SK-N-SH treated with all-trans-retinoic acid at 6 μM for 48 hours (cell line): ENCODE measurements around the gene MAP3K10.

ENCODE experiments used
- ATAC-seq: fragments of 200-7000 bp; cut with Tn5 transposase; 3 replicates; pipeline ENCODE4 v1.9.1; 2020; ENCODE audit warnings: mild to moderate bottlenecking, moderate library complexity
- ARNTL ChIP-seq: fragments of 450-650 bp; formaldehyde crosslinking; IDR thresholded peaks from 2 replicates; pipeline ENCODE4 v1.5.0; 2020; ENCODE audit warnings: low read depth, mild to moderate bottlenecking, moderate library complexity, borderline replicate concordance
- BACH2 ChIP-seq: fragments of 250-450 bp; sonication (Bioruptor Pico); IDR thresholded peaks from 2 replicates; pipeline ENCODE4 v1.9.0; 2021; ENCODE audit warnings: mild to moderate bottlenecking, borderline replicate concordance
- CREB5 ChIP-seq: fragments of 250-450 bp; sonication (Bioruptor Pico); IDR thresholded peaks from 2 replicates; pipeline ENCODE4 v1.5.1; 2020; ENCODE audit warnings: low read depth, mild to moderate bottlenecking, moderate library complexity
- CSDC2 ChIP-seq: fragments of 250-450 bp; sonication (Bioruptor Pico); IDR thresholded peaks from 2 replicates; pipeline ENCODE4 v1.5.0; 2020; ENCODE audit warnings: mild to moderate bottlenecking, moderate library complexity
- CSRNP3 ChIP-seq: fragments of 250-450 bp; sonication (Bioruptor Pico); IDR thresholded peaks from 2 replicates; pipeline ENCODE4 v1.5.1; 2021; ENCODE audit warnings: mild to moderate bottlenecking, moderate library complexity
- ESRRG ChIP-seq: fragments of 250-450 bp; sonication (Bioruptor Pico); IDR thresholded peaks from 2 replicates; pipeline ENCODE4 v1.6.1; 2021; ENCODE audit warnings: mild to moderate bottlenecking
- GLIS3 ChIP-seq: fragments of 250-450 bp; sonication (Bioruptor Pico); IDR thresholded peaks from 2 replicates; pipeline ENCODE4 v1.5.0; 2020; ENCODE audit warnings: mild to moderate bottlenecking, moderate library complexity
- ISL1 ChIP-seq: fragments of 250-450 bp; sonication (Bioruptor Pico); IDR thresholded peaks from 2 replicates; pipeline ENCODE4 v2.1.2; 2022; ENCODE audit warnings: mild to moderate bottlenecking, moderate library complexity
- OSR1 ChIP-seq: fragments of 250-450 bp; sonication (Bioruptor Pico); IDR thresholded peaks from 2 replicates; pipeline ENCODE4 v1.8.0; 2022; ENCODE audit warnings: moderate library complexity, mild to moderate bottlenecking, inconsistent platforms
- PPARA ChIP-seq: fragments of 250-450 bp; sonication (Bioruptor Pico); IDR thresholded peaks from 2 replicates; pipeline ENCODE4 v1.5.0; 2020; ENCODE audit warnings: mild to moderate bottlenecking, borderline replicate concordance
- RARB ChIP-seq: fragments of 250-450 bp; sonication (Bioruptor Pico); IDR thresholded peaks from 2 replicates; pipeline ENCODE4 v1.8.0; 2021; ENCODE audit warnings: mild to moderate bottlenecking, moderate library complexity
- SNAI2 ChIP-seq: fragments of 250-450 bp; sonication (Bioruptor Pico); IDR thresholded peaks from 2 replicates; pipeline ENCODE4 v1.5.0; 2020; ENCODE audit warnings: mild to moderate bottlenecking, moderate library complexity
- TCF4 ChIP-seq: fragments of 250-450 bp; sonication (Bioruptor Pico); IDR thresholded peaks from 2 replicates; pipeline ENCODE4 v1.8.0; 2021; ENCODE audit warnings: mild to moderate bottlenecking, moderate library complexity, borderline replicate concordance
- TOX ChIP-seq: fragments of 250-450 bp; sonication (Bioruptor Pico); IDR thresholded peaks from 2 replicates; pipeline ENCODE4 v1.8.0; 2021; ENCODE audit warnings: mild to moderate bottlenecking, moderate library complexity, borderline replicate concordance
- TSHZ2 ChIP-seq: fragments of 250-450 bp; sonication (Bioruptor Pico); IDR thresholded peaks from 2 replicates; pipeline ENCODE4 v1.5.0; 2020; ENCODE audit warnings: mild to moderate bottlenecking, moderate library complexity
- ZC3H10 ChIP-seq: fragments of 250-450 bp; sonication (Bioruptor Pico); IDR thresholded peaks from 2 replicates; pipeline ENCODE4 v1.5.1; 2021; ENCODE audit warnings: mild to moderate bottlenecking, moderate library complexity
- ZFP3 ChIP-seq: fragments of 250-450 bp; sonication (Bioruptor Pico); IDR thresholded peaks from 2 replicates; pipeline ENCODE4 v1.5.0; 2020; ENCODE audit warnings: mild to moderate bottlenecking, moderate library complexity
- ZFP30 ChIP-seq: fragments of 450-650 bp; formaldehyde crosslinking; IDR thresholded peaks from 2 replicates; pipeline ENCODE4 v1.5.0; 2022; ENCODE audit warnings: mild to moderate bottlenecking, moderate library complexity
- ZNF565 ChIP-seq: fragments of 450-650 bp; formaldehyde crosslinking; conservative IDR thresholded peaks from 2 replicates; pipeline ENCODE4 v1.5.0; 2020; ENCODE audit warnings: low read depth, mild to moderate bottlenecking, moderate library complexity
- ZNF70 ChIP-seq: fragments of 450-650 bp; formaldehyde crosslinking; IDR thresholded peaks from 2 replicates; pipeline ENCODE4 v1.5.0; 2020; ENCODE audit warnings: mild to moderate bottlenecking, moderate library complexity
- ZNF8 ChIP-seq: fragments of 450-650 bp; formaldehyde crosslinking; IDR thresholded peaks from 2 replicates; pipeline ENCODE4 v1.5.0; 2020; ENCODE audit warnings: mild to moderate bottlenecking, moderate library complexity
- TF ChIP-seq, protein P1 (sequence below): fragments of 250-450 bp; sonication (Bioruptor Pico); IDR thresholded peaks from 2 replicates; pipeline ENCODE4 v1.8.0; 2020; ENCODE audit warnings: mild to moderate bottlenecking, moderate library complexity, borderline replicate concordance
- TF ChIP-seq, protein P2 (sequence below): fragments of 250-450 bp; sonication (Bioruptor Pico); IDR thresholded peaks from 2 replicates; pipeline ENCODE4 v1.8.0; 2021; ENCODE audit warnings: low read depth, mild to moderate bottlenecking, moderate library complexity, borderline replicate concordance

The MAP3K10 gene

DNA sequence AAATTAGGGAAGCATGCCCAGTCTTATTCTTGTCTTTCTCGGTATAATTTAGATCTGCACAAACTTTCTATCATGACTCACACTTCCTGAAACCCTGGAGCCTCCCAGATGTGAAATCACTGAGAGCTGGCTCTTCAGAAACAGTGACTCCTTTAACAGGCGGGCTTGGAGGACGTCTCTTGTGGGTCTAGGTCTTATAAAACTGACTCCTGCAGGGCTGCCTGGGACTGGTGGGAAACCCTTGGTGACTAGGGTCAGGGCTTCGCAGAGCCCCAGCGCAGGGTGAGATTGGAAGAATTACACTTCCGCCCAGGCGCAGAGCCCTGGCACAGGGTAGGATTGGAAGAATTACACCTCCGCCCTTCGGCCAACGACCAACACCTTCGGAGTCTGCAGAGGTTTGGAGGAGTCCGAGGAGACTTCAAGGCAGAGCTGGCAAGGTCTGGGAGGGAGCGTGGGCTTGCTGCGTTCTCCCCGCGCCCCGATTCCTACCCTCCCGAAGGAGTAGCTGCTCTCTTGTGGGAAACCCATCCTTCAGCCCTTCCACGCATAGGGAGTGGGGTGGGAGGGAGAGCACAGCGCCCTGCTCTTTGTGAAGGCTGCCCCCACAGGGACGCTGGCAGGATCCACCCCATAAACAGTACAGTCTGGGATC lies 43.4 kb upstream of the MAP3K10 start:
- TF ChIP-seq ISL1 (CRISPR knock-in tag) (no peak), OSR1 (CRISPR knock-in tag) (no peak), RARB (no peak), TCF4 (CRISPR knock-in tag) (no peak), CREB5 (no peak), ZFP30 (CRISPR knock-in tag) (no peak), ZNF8 (CRISPR knock-in tag) (no peak), TOX (CRISPR knock-in tag) (no peak), BACH2 (CRISPR knock-in tag) (no peak), SNAI2 (CRISPR knock-in tag) (no peak), ZNF565 (no peak), ZC3H10 (no peak), GLIS3 (CRISPR knock-in tag) (no peak)
- ATAC-seq: peak; percentile 92

- no peak for ATAC-seq
- TF ChIP-seq ZNF8 (CRISPR knock-in tag) (no peak), TOX (CRISPR knock-in tag) (no peak), OSR1 (CRISPR knock-in tag) (no peak), ZNF565 (no peak), SNAI2 (CRISPR knock-in tag) (no peak), GLIS3 (CRISPR knock-in tag) (no peak), TSHZ2 (CRISPR knock-in tag) (no peak), ZNF70 (CRISPR knock-in tag) (no peak)
- TF ChIP-seq, protein P1, sequence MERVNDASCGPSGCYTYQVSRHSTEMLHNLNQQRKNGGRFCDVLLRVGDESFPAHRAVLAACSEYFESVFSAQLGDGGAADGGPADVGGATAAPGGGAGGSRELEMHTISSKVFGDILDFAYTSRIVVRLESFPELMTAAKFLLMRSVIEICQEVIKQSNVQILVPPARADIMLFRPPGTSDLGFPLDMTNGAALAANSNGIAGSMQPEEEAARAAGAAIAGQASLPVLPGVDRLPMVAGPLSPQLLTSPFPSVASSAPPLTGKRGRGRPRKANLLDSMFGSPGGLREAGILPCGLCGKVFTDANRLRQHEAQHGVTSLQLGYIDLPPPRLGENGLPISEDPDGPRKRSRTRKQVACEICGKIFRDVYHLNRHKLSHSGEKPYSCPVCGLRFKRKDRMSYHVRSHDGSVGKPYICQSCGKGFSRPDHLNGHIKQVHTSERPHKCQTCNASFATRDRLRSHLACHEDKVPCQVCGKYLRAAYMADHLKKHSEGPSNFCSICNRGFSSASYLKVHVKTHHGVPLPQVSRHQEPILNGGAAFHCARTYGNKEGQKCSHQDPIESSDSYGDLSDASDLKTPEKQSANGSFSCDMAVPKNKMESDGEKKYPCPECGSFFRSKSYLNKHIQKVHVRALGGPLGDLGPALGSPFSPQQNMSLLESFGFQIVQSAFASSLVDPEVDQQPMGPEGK (CRISPR knock-in tag): no peak
Measured at GRCh38 chr19:40149501-40149900, 41.7 kb upstream of the MAP3K10 start.

- TF ChIP-seq CSDC2 (CRISPR knock-in tag) (no peak), TCF4 (CRISPR knock-in tag) (no peak), ZNF8 (CRISPR knock-in tag) (no peak), ZFP30 (CRISPR knock-in tag) (no peak), ARNTL (CRISPR knock-in tag) (no peak), ZNF565 (no peak), TOX (CRISPR knock-in tag) (no peak), GLIS3 (CRISPR knock-in tag) (no peak), ESRRG (no peak), ISL1 (CRISPR knock-in tag) (no peak), TSHZ2 (CRISPR knock-in tag) (no peak), PPARA (no peak), RARB (no peak), SNAI2 (CRISPR knock-in tag) (no peak), ZC3H10 (no peak), ZFP3 (no peak), ZNF70 (CRISPR knock-in tag) (no peak), BACH2 (CRISPR knock-in tag) (no peak), CSRNP3 (CRISPR knock-in tag) (no peak)
- TF ChIP-seq, protein P2, sequence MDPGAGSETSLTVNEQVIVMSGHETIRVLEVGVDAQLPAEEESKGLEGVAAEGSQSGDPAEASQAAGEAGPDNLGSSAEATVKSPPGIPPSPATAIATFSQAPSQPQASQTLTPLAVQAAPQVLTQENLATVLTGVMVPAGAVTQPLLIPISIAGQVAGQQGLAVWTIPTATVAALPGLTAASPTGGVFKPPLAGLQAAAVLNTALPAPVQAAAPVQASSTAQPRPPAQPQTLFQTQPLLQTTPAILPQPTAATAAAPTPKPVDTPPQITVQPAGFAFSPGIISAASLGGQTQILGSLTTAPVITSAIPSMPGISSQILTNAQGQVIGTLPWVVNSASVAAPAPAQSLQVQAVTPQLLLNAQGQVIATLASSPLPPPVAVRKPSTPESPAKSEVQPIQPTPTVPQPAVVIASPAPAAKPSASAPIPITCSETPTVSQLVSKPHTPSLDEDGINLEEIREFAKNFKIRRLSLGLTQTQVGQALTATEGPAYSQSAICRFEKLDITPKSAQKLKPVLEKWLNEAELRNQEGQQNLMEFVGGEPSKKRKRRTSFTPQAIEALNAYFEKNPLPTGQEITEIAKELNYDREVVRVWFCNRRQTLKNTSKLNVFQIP (CRISPR knock-in tag): no peak
- ATAC-seq: no peak
Measured at GRCh38 chr19:40150170-40150569, 41.1 kb upstream of the MAP3K10 start.
